Measurements from ENCODE around the gene CCDC158. TPM values are rescaled to one million over a fixed set of nuclear protein-coding genes. Genes with fewer than 3 reads are reported as not detected.

CCDC158 gene
- total RNA-seq, 4 donors from 2014 or later = 0.16 to 0.55 TPM; not detected in 2

DNA sequence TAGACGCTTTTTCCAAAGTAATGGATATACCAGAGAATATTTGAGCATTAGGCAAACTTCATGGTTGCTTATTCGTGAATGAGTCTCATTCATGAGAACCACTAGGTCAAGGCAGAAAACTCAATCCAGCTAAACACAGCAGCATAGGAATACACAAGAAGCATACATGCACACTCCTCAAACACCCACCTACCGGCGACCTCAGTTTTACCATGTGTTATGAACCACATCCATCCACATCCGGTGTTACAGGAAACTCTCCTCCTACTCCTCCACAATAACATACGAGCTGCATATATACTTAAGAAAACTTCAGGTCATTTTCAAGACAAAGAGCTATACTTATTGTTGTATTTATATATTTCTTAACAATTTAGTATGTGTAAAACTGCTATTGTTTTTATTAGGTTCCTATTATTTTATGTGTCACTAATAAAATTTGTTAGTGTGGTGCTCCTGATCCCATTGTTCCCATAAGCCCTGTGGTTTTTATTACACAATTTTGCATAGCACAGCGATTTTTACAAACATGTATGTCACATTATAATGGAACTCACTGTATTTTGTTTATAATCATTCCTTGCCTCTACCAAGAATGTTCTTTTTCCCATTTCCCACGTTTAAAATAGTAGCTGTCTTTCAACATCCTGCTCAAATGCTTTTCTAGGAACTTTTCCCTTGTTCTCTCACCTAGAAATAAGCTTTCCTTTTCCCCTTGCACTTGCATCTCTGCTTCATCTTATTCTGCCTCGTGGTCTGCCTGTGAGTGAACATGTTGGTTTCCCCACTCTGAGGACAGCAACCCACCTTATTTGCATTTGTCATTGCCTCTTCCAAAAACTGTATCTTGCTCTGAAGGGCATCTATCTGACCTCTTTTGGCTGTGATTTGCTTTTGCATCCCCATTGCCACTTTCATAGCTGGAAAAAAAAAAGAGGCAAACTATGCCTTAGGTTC is 66.1 kb downstream of the CCDC158 start:
- DNase-seq = peak; percentile 11
- H3K4me3 ChIP-seq = no peak overlapping the region
- no peak overlapping the region for H3K27ac ChIP-seq
- 60 to 64% methylated on average over 9 of the region's 9 CpGs for WGBS, 2 donors (ENCODE audit: low coverage in 1 of 2)
- intact Hi-C loops (cut with DNase I; ENCODE audit: low total_unique reads) = no loop called here
- no peaks in the 10 kb centered on the region for H3K27me3 ChIP-seq
- H3K9me3 ChIP-seq = peaks cover 0 to 8% of the 10 kb centered on the region in 2 donors
- no peaks in the 10 kb centered on the region for H3K36me3 ChIP-seq
- in situ Hi-C loops (cut with MboI; ENCODE audit: low pct_ligation_motif_present in 1 of 4, low pct_unique_long_range_greater_than_20kb in 1 of 4, low sequenced_read_pairs in 3 of 4) = loop anchor here in 1 of 4 donors (25.0 kb wide), 1 partner anchor 167 kb away; no protein-coding TSS in a partner anchor
- no peaks in the 10 kb centered on the region for H3K4me1 ChIP-seq
- TF ChIP-seq POLR2A (IDR thresholded peaks at IDR 0.05) = no peak
- TF ChIP-seq POLR2AphosphoS5 (IDR thresholded peaks at IDR 0.05) = no peak
- no peak for TF ChIP-seq EP300 (IDR thresholded peaks at IDR 0.05; ENCODE audit: low read depth)
- TF ChIP-seq, protein P1, sequence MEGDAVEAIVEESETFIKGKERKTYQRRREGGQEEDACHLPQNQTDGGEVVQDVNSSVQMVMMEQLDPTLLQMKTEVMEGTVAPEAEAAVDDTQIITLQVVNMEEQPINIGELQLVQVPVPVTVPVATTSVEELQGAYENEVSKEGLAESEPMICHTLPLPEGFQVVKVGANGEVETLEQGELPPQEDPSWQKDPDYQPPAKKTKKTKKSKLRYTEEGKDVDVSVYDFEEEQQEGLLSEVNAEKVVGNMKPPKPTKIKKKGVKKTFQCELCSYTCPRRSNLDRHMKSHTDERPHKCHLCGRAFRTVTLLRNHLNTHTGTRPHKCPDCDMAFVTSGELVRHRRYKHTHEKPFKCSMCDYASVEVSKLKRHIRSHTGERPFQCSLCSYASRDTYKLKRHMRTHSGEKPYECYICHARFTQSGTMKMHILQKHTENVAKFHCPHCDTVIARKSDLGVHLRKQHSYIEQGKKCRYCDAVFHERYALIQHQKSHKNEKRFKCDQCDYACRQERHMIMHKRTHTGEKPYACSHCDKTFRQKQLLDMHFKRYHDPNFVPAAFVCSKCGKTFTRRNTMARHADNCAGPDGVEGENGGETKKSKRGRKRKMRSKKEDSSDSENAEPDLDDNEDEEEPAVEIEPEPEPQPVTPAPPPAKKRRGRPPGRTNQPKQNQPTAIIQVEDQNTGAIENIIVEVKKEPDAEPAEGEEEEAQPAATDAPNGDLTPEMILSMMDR (IDR thresholded peaks at IDR 0.05) = no peak

DNA sequence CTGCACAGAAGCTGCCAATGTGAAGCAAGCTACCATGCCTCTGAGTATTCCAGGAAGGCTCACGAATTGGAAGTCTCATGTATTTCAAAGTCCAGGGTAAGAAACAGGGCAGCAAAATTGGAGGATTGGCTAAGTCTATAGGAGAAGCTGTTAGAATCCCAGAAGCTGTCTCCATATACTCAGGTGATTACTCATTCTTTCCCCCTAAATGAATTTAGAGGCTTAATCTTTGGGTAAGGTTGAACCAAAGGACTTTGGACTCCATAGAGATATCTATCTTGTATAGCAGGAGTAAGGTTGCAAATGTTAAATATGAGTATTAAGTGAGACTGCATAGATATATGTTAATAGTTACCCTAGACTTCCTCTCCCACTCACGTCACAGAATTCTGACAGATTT is 78.1 kb downstream of the CCDC158 start:
- Histone ChIP-seq H3K27me3 (no peaks in the 10 kb centered on the region), H3K27ac (no peak overlapping the region), H3K4me1 (no peaks in the 10 kb centered on the region), H3K9me3 (no peaks in the 10 kb centered on the region), H3K36me3 (no peaks in the 10 kb centered on the region), H3K4me3 (no peak overlapping the region)
- TF ChIP-seq POLR2A (IDR thresholded peaks at IDR 0.05) (no peak), EP300 (IDR thresholded peaks at IDR 0.05; ENCODE audit: low read depth) (no peak), POLR2AphosphoS5 (IDR thresholded peaks at IDR 0.05) (no peak)
- TF ChIP-seq, protein P1 (IDR thresholded peaks at IDR 0.05) = no peak
- in situ Hi-C loops (cut with MboI; ENCODE audit: low pct_ligation_motif_present in 1 of 4, low pct_unique_long_range_greater_than_20kb in 1 of 4, low sequenced_read_pairs in 3 of 4) = no loop called here
- 74 to 75% methylated on average over 2 of the region's 2 CpGs for WGBS, 2 donors (ENCODE audit: low coverage in 1 of 2)
- DNase-seq = no peak
- intact Hi-C loops (cut with DNase I; ENCODE audit: low total_unique reads) = no loop called here

DNA sequence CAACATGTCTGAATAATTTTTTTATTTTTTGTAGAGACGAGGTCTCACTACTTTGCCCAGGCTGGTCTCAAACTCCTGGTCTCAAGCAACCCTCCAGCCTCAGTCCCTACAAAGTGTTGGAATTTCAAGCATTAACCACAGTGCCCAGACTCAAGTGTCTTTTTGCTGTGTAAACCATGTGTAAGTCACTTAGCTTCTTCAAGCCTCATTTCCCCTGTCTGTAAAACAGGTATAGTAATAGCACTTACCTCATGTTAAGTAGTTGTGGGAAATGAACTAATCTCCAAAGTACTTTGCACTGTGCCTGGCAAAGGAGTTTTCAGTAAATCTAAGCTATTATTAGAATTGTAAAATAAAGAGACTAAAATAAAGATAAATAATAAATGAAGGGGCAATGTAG is 78.8 kb downstream of the CCDC158 start:
- Histone ChIP-seq H3K36me3 (no peaks in the 10 kb centered on the region), H3K27me3 (no peaks in the 10 kb centered on the region), H3K4me3 (no peak overlapping the region), H3K9me3 (no peaks in the 10 kb centered on the region), H3K4me1 (no peaks in the 10 kb centered on the region), H3K27ac (no peak overlapping the region)
- no peak for DNase-seq
- in situ Hi-C loops (cut with MboI; ENCODE audit: low pct_ligation_motif_present in 1 of 4, low pct_unique_long_range_greater_than_20kb in 1 of 4, low sequenced_read_pairs in 3 of 4) = no loop called here
- TF ChIP-seq POLR2A (IDR thresholded peaks at IDR 0.05) (no peak), EP300 (IDR thresholded peaks at IDR 0.05; ENCODE audit: low read depth) (no peak), POLR2AphosphoS5 (IDR thresholded peaks at IDR 0.05) (no peak)
- TF ChIP-seq, protein P1 (IDR thresholded peaks at IDR 0.05) = no peak
- WGBS, 2 donors (ENCODE audit: low coverage in 1 of 2) = 86 to 89% methylated on average over 1 of the region's 1 CpG
- intact Hi-C loops (cut with DNase I; ENCODE audit: low total_unique reads) = no loop called here

DNA sequence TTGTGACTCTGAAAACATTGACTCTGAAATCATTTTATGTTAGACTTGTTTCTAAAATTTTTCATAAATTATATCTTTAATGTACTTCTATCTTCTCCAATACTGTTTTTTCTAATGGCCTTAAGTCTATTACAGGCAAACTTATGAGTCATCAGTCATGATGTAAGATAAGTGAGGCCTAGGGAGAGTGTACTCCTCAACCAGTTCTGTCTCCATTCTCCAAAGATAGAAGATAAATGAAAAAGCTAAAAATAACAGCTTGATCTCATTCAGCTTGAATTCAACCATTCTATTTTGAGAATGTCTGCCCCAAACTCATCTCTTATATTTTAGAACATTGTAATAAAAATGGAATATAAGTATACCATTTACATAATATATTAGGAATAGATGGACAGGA is 79.9 kb downstream of the CCDC158 start:
- DNase-seq = no peak
- in situ Hi-C loops (cut with MboI; ENCODE audit: low pct_ligation_motif_present in 1 of 4, low pct_unique_long_range_greater_than_20kb in 1 of 4, low sequenced_read_pairs in 3 of 4) = no loop called here
- no peak overlapping the region for H3K4me3 ChIP-seq

More for the DNA sequence above, 79.9 kb downstream of the CCDC158 start:
- TF ChIP-seq, protein P1 (IDR thresholded peaks at IDR 0.05) = no peak
- TF ChIP-seq POLR2AphosphoS5 (IDR thresholded peaks at IDR 0.05) = no peak
- no peak for TF ChIP-seq EP300 (IDR thresholded peaks at IDR 0.05; ENCODE audit: low read depth)
- no peak for TF ChIP-seq POLR2A (IDR thresholded peaks at IDR 0.05)
- intact Hi-C loops (cut with DNase I; ENCODE audit: low total_unique reads) = no loop called here
- Histone ChIP-seq H3K27ac (no peak overlapping the region), H3K27me3 (no peaks in the 10 kb centered on the region), H3K36me3 (no peaks in the 10 kb centered on the region), H3K9me3 (no peaks in the 10 kb centered on the region), H3K4me1 (no peaks in the 10 kb centered on the region)
